ENCODE results near the gene TSEN54. TPM values are rescaled to one million over a fixed set of nuclear protein-coding genes. Genes with fewer than 3 reads are reported as not detected.

Gene TSEN54
- total and polyA plus RNA-seq, 12 donors, result 17.9 to 67.8 (median 26.4) TPM

- WGBS, 4 donors, result 90 to 100% (median 92%) methylated on average over 2 to 11 of the region's 11 CpGs; no CpG with 5 or more reads in 1 of the 4 donors
- no peak overlapping the region for H3K27ac ChIP-seq
- H3K36me3 ChIP-seq (replicated peaks in 1 of 2), result peaks cover 0 to 89% of the 10 kb centered on the region in 2 donors
- H3K9me3 ChIP-seq (replicated peaks in 1 of 3), result no peaks in the 10 kb centered on the region
- no peaks in the 10 kb centered on the region for H3K27me3 ChIP-seq
- H3K4me3 ChIP-seq, result no peak overlapping the region
- intact Hi-C loops (cut with DNase I), result no loop called here
- peaks cover 8 to 24% of the 10 kb centered on the region in 2 donors for H3K4me1 ChIP-seq (replicated peaks in 1 of 2)
- TF ChIP-seq POLR2A (IDR thresholded peaks at IDR 0.05) (no peak), CTCF (IDR thresholded peaks at IDR 0.05) (no peak)
- DNase-seq, result no peak
These were observed 20.3 kb upstream of the TSEN54 start for GRCh38 chr17:75496005-75496404.

- Histone ChIP-seq H3K27me3 (no peaks in the 10 kb centered on the region), H3K4me3 (no peak overlapping the region), H3K9me3 (replicated peaks in 1 of 3) (no peaks in the 10 kb centered on the region), H3K27ac (peak overlapping the region in 3 of 5 donors; percentile 19 to 81 (median 79)), H3K36me3 (replicated peaks in 1 of 2) (peaks cover 0 to 78% of the 10 kb centered on the region in 2 donors), H3K4me1 (replicated peaks in 1 of 2) (peaks cover 8 to 26% of the 10 kb centered on the region in 2 donors)
- intact Hi-C loops (cut with DNase I), result no loop called here
- TF ChIP-seq POLR2A (IDR thresholded peaks at IDR 0.05) (no peak), CTCF (IDR thresholded peaks at IDR 0.05) (no peak)
- no peak for DNase-seq
- 74 to 89% (median 77%) methylated on average over 12 to 21 of the region's 21 CpGs for WGBS, 4 donors
These were observed 18.1 kb upstream of the TSEN54 start for GRCh38 chr17:75498039-75498725.

DNA sequence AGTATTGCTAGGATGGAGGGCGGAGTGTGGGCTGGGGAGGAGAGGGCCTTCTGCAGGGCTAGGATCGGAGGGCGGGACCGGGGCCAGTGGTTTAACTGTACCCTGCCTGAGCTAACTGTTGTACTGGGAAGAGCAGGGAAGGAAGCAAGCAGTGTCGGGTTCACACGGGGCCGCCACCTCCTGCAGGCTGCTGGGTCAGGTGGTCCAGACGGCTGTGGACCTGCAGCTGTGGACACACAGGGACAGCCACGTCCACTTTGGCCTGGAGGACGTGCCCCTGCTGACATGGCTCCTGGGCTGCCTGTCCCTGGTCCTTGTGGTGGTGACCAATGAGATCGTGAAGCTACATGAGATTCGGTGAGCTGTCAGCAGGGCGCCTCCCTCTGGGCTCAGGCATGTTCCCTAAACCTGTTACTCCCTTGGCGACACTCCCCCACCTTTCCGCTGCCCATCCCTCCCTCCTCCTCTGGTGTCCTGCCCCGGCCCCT lies 17.6 kb upstream of the TSEN54 start:
- peak in 6 of 7 donors; percentile 62 to 84 (median 71) for DNase-seq
- WGBS, 4 donors, result 44 to 51% (median 51%) methylated on average over 8 to 16 of the region's 16 CpGs
- Histone ChIP-seq H3K4me1 (replicated peaks in 1 of 2) (peaks cover 8 to 26% of the 10 kb centered on the region in 2 donors), H3K27me3 (no peaks in the 10 kb centered on the region), H3K36me3 (replicated peaks in 1 of 2) (peaks cover 0 to 78% of the 10 kb centered on the region in 2 donors), H3K4me3 (no peak overlapping the region), H3K27ac (peak overlapping the region; percentile 16 to 81 (median 39)), H3K9me3 (replicated peaks in 1 of 3) (no peaks in the 10 kb centered on the region)
- peak in 3 of 6 experiments; percentile 5 to 11 (median 11) for TF ChIP-seq CTCF (IDR thresholded peaks at IDR 0.05)
- no peak for TF ChIP-seq POLR2A (IDR thresholded peaks at IDR 0.05)
- intact Hi-C loops (cut with DNase I), result no loop called here

DNA sequence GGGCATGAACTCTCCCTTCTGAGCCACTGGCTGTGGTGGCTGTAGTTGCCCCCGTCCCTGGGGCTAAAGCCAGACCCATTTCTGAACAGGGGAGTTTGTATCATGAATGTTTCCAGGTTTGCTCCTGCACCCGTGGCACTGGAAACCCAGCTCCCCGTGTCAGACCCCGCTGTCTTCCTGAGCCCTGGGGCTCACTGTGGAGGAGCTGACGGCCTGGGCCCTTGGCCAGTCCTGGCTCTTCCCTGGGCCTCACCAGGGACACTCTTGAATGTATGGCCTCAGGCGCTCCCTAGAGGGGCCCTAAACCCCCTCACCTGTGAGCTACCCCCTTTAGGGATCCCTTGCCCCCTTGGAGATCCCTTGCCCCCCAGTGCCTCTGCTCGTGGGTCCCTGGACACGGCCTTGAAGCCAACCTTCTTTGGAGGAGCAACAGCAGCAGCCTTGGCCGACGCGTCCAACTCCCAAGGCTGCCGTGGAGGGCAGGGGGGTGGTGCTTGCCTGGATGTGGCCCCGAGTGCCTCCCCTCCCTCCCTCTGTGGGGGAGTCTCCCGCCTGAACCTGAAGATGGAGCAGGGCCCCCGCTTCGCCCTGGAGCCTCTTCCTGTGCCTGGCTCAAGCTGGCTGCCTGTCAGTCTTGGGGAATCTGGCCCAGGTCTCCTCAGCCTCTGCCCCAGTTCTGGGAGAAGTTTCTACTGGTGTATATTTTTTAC lies 16.9 kb upstream of the TSEN54 start:
- Histone ChIP-seq H3K27ac (peak overlapping the region; percentile 39 to 81 (median 43)), H3K4me1 (replicated peaks in 1 of 2) (peaks cover 8 to 26% of the 10 kb centered on the region in 2 donors), H3K4me3 (no peak overlapping the region), H3K27me3 (no peaks in the 10 kb centered on the region), H3K9me3 (replicated peaks in 1 of 3) (no peaks in the 10 kb centered on the region), H3K36me3 (replicated peaks in 1 of 2) (peaks cover 0 to 76% of the 10 kb centered on the region in 2 donors)
- WGBS, 4 donors, result 28 to 67% (median 30%) methylated on average over 1 to 16 of the region's 16 CpGs
- TF ChIP-seq POLR2A (IDR thresholded peaks at IDR 0.05) (no peak), CTCF (IDR thresholded peaks at IDR 0.05) (peak in 1 of 6 experiments; percentile 4)
- peak in 3 of 7 donors; percentile 56 to 66 (median 63) for DNase-seq
- intact Hi-C loops (cut with DNase I), result no loop called here
